Thymus (tissue), 11 donors: ENCODE data around the gene PPIB. TPM values are rescaled to one million over a fixed set of nuclear protein-coding genes. Genes with fewer than 3 reads are reported as not detected.
"Not testable (repeated sequence)": the region's sequence is repeated elsewhere in the genome, so short reads cannot be mapped to it uniquely, and the experiment has no call there.

Source experiments
- DNase-seq, 9 donors: peaks; one replicate each; pipeline ENCODE4 v3.0.0-alpha.2; 2013; ENCODE audit warnings: low spot score in 9 of 9, low read depth in 6 of 9, missing footprints in 1 of 9
- H3K27ac ChIP-seq, 2 donors: one replicate each; pipeline ENCODE4 v1.5.1; 2013; ENCODE audit warnings: control low read depth in 1 of 2, low read depth in 1 of 2, low read length in 1 of 2, mild to moderate bottlenecking in 1 of 2, moderate library complexity in 1 of 2
- H3K27me3 ChIP-seq, 2 donors: one replicate each; pipeline ENCODE4 v1.5.1; 2013; ENCODE audit warnings: low read length in 1 of 2; ENCODE audit not compliant: control insufficient read depth in 2 of 2, insufficient read depth in 1 of 2
- H3K36me3 ChIP-seq, 2 donors: one replicate each; pipeline ENCODE4 v1.5.1; 2013; ENCODE audit warnings: low read length in 1 of 2, mild to moderate bottlenecking in 1 of 2, moderate library complexity in 1 of 2; ENCODE audit not compliant: control insufficient read depth in 2 of 2, insufficient read depth in 2 of 2
- H3K4me1 ChIP-seq, 2 donors: one replicate each; pipeline ENCODE4 v1.5.1; 2013; ENCODE audit warnings: low read length in 2 of 2; ENCODE audit not compliant: control insufficient read depth in 2 of 2, insufficient read depth in 2 of 2
- H3K4me3 ChIP-seq, 2 donors: one replicate each; pipeline ENCODE4 v1.5.1; 2013; ENCODE audit warnings: low read length in 2 of 2, control low read depth in 1 of 2, mild to moderate bottlenecking in 1 of 2
- H3K9me3 ChIP-seq, 2 donors: one replicate each; pipeline ENCODE4 v1.5.1; 2013; ENCODE audit warnings: low read length in 1 of 2, mild to moderate bottlenecking in 1 of 2; ENCODE audit not compliant: control insufficient read depth in 2 of 2, insufficient read depth in 1 of 2
- WGBS: extraction: QIAGEN DNeasy Blood & Tissue Kit; methylation state at CpG from one replicate; pipeline ENCODE4 v1.1.7; 2013; 5-methylcytosine and 5-hydroxymethylcytosine counted together
- polyA plus RNA-seq: library from polyadenylated mRNA; stranded (reverse); fragments of 200-250 nt; gene quantifications from one replicate; pipeline ENCODE4 v1.2.3, GENCODE V29; 2013
- total RNA-seq: library from RNA; stranded (reverse); fragments of 120-200 nt; gene quantifications from one replicate; pipeline ENCODE4 v1.2.4, GENCODE V29; 2013
- donor health status: healthy.

PPIB gene
- total and polyA plus RNA-seq, 2 donors: 344 to 382 TPM

DNA sequence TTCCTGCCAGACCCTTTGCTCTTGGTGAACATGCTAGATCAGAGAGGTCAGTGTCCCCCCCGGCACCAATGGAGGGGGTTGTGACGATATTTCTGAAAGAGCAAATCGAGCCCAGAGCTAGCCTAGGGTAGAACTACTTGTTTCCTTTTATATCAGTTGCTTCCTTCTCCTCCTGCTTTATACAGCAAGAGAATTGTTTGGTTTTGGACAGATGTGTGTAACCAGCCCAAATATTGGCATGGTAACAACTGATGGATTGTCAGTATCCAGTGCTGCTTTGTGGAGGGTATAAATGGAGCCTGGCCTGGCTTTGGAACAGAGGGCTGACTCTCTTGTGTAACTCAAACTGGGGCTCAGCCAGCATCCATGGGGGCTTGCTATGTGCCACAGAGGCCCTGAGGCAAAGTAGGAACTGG lies 39.9 kb downstream of the PPIB start:
- 95% methylated on average over 3 of the region's 3 CpGs for WGBS
- no peaks in the 10 kb centered on the region for H3K27me3 ChIP-seq
- H3K27ac ChIP-seq: no peak overlapping the region
- H3K4me3 ChIP-seq: no peak overlapping the region
- DNase-seq: no peak
- H3K36me3 ChIP-seq: peaks cover 51 to 85% of the 10 kb centered on the region in 2 donors
- no peaks in the 10 kb centered on the region for H3K9me3 ChIP-seq
- H3K4me1 ChIP-seq: peaks cover 0 to 3% of the 10 kb centered on the region in 2 donors

DNA sequence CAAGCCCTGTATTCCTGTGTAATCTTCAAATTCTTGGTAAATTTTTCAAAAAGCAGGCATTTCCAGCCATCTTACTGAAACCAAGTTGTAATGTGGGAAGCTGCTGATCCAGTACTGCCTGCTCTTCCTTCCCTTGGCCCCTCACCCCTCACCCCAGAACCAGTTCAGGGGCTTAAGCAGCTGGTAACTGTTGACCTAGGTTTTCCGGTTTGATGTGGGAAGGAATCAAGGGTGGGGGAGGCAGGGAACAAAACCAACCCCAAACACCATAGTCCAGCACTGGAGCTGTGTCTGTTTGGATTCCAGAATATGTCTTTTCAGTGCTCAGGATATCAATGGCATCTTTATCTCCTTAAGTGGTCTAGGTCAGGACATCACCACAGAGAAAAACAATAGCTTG lies 40.4 kb downstream of the PPIB start:
- H3K4me3 ChIP-seq: no peak overlapping the region
- no peak for DNase-seq
- H3K9me3 ChIP-seq: no peaks in the 10 kb centered on the region
- H3K36me3 ChIP-seq: peaks cover 51 to 85% of the 10 kb centered on the region in 2 donors
- H3K27ac ChIP-seq: no peak overlapping the region
- no peaks in the 10 kb centered on the region for H3K27me3 ChIP-seq
- WGBS: 98% methylated on average over 1 of the region's 1 CpG
- H3K4me1 ChIP-seq: peaks cover 0 to 3% of the 10 kb centered on the region in 2 donors

DNA sequence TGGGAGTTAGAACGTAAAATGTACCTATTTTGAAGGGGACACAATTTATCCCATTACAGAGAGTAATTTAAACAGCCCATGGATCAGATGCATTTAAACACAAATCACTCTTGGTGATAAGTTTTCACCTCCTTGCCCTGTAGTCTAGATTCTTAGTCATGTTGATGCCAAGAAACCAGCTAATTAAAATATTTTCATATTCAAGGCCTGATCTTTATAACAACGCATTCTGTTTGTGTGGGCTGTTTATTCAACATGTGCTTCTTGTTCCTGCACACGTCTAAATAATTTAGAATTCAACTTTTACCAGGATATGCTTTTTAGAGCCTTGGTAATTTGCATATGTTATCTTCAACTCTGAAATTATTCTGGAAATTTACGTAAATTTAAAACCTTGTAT lies 41.2 kb downstream of the PPIB start:
- H3K27ac ChIP-seq: no peak overlapping the region
- no peaks in the 10 kb centered on the region for H3K27me3 ChIP-seq
- peaks cover 52 to 85% of the 10 kb centered on the region in 2 donors for H3K36me3 ChIP-seq
- no peak for DNase-seq
- no peak overlapping the region for H3K4me3 ChIP-seq
- peaks cover 0 to 3% of the 10 kb centered on the region in 2 donors for H3K4me1 ChIP-seq
- H3K9me3 ChIP-seq: no peaks in the 10 kb centered on the region
- WGBS: 98% methylated on average over 4 of the region's 4 CpGs

DNA sequence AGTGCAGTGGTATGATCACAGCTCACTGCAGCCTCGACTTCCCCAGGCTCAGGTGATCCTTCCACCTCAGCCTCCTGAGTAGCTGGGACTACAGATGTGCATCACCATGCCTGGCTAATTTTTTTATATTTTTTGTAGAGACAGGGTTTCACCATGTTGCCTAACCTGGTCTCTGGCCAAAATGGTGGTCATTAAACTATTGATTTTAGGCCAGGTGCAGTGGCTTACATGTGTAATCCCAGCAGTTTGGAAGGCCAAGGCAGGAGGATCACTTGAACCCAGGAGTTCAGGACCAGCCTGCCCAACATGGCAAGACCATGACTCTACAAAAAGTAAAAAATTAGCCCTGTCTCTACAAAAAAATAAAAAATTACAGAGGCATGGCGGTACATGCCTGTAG lies 42.5 kb downstream of the PPIB start:
- H3K27me3 ChIP-seq, H3K4me1 ChIP-seq, H3K4me3 ChIP-seq, H3K27ac ChIP-seq, H3K9me3 ChIP-seq, DNase-seq: not testable (repeated sequence)
- WGBS: 97% methylated on average over 2 of the region's 2 CpGs
- peaks cover 49 to 88% of the 10 kb centered on the region in 2 donors for H3K36me3 ChIP-seq

DNA sequence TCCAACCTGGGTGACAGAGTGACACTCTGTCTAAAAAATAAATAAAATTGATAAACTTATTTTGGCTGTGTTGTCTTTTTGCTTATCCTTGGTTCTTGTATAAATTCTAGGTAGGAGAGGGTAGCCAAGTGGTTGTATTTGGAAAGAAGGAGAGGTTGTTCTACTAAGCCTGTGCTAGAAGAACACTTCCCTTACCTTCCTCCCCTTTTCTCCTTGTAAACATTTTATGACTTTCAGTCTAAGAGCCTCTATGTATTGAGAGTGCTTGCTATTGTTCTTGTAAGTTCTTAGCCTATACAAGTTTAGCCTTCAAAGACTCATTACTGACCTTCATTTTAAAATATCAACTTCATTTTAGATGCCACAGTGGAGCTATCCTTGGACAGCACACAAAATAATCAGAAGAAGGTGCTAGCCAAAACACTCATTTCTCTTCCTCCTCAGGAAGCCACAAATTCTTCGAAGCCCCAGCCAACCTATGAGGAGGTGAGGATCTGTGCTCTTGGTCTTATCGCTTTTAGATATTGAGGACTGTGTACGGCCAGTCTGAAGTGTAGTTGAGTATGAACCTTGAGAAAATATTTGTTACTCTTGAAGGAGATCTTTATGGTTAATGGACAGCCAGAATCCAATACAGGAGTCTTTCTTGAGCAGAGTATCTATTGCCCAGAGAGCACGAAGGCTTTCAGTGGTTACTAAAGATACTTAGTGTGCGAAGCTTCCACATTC lies 44.9 kb downstream of the PPIB start:
- H3K27me3 ChIP-seq: no peaks in the 10 kb centered on the region

DNA sequence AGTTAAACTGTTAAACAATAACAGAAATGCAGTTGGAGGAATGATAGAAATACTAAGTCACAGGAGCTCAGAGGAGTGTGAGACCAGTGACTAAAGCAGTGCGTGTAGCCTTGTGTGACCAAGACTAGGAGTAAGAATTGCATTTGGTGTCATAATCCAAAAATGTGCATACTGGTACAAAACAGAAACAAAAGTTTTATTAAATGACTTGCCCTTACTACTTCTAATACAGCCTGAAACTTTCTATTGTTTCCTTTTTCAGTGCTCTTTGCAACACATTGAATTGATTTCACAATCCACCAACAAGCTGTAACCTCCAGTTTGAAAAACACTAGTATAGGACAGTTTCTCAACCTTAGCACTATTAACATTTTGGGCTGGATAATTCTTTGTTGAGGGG lies 49.9 kb downstream of the PPIB start:
- Histone ChIP-seq H3K9me3 (no peaks in the 10 kb centered on the region), H3K4me1 (no peaks in the 10 kb centered on the region), H3K27ac (no peak overlapping the region), H3K36me3 (peaks cover 32 to 55% of the 10 kb centered on the region in 2 donors), H3K4me3 (no peak overlapping the region), H3K27me3 (no peaks in the 10 kb centered on the region)
- DNase-seq: no peak
- 99% methylated on average over 1 of the region's 1 CpG for WGBS

More for the DNA sequence above, 44.9 kb downstream of the PPIB start:
- no peak overlapping the region for H3K4me3 ChIP-seq
- DNase-seq: no peak
- H3K36me3 ChIP-seq: peaks cover 57 to 94% of the 10 kb centered on the region in 2 donors
- 98% methylated on average over 5 of the region's 5 CpGs for WGBS
- no peaks in the 10 kb centered on the region for H3K9me3 ChIP-seq
- H3K27ac ChIP-seq: no peak overlapping the region
- peaks cover 0 to 3% of the 10 kb centered on the region in 2 donors for H3K4me1 ChIP-seq

DNA sequence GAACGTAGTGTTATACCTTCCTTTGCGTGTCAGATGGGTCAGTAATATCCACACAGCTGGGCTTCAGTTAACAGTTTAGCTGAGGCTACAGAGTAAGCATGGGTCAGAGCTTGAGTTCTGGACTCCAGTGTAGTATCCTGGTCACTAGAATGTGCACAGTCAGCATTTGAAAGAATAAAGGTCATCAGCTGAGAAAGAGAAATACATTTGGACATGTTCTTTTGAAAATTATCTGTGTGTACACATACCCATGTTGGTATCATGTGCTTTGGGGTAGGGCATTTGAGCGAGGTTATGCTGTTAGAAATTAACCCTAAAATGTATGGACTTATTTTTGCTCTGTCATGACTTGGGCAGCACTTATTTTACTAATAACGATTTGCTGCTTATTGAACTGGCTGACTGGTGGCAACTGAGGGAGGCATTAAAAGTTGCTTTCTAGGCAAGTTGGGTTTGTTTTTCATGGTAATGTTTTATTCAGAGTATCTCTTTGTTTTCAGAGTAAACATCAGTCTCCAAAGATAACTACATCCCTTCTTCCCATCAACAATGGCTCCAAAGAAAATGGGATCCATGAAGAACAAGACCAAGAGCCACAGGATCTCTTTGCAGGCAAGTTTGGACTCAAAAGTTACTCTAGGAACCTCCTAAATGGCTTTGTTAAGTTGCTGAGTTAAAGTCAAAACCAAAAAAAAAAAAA lies 50.6 kb downstream of the PPIB start:
- WGBS: 95% methylated on average over 4 of the region's 4 CpGs
- no peak for DNase-seq
- H3K4me1 ChIP-seq: no peaks in the 10 kb centered on the region

DNA sequence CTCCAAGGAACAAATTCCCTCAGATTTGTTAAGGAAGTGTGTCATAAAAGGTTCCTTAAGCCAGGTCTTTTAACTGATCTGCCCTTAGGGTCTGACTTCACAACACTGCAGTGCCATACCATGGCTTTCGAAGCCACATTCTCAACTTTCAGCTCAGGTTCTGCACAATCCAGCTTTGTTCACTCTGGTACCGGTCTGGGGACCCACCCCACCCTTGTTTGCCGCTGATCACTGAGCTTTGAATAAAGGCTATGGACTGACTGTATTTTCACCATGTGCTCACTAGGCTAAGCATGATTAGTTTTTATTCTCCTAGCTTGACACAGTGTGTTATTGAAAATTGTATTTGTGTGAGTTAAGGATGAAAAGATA lies 51.2 kb downstream of the PPIB start:
- WGBS: 92% methylated on average over 3 of the region's 3 CpGs
- no peaks in the 10 kb centered on the region for H3K4me1 ChIP-seq

More for the DNA sequence above, 50.6 kb downstream of the PPIB start:
- Histone ChIP-seq H3K4me3 (no peak overlapping the region), H3K27me3 (no peaks in the 10 kb centered on the region), H3K27ac (no peak overlapping the region), H3K9me3 (no peaks in the 10 kb centered on the region), H3K36me3 (peaks cover 25 to 49% of the 10 kb centered on the region in 2 donors)

DNA sequence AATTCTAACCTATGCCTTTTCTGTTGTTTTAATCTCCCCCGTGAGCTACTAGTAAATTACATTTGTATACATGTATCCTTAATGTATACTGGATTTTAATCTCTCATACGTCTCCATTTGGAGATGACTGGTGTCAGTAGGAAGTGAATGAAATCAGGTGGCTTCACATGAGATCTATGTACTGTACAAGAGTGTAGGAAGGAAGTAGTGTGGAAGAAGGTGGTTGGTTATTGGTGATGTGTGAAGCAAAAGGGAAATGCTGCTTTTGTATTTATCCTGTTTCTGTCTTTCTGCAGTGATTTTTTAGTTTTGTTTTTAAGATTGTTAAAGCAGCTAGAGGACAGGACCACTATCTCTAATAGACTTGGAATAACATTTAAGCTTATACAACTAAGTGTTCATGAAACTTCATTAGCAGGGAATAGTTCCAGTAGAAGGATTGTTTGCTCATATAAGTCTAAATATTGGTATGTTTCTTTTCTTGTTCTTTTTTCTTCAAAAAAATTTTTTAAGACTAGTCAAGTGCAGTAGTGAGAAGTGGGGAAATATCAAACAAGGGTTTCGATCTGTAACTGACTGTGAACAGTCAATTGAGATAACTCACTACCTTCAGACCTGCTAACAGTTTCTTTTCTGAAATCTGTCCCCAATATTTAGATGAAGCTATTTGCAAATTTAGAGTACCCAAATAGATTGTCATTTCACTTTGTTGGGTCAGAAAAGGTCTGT lies 51.7 kb downstream of the PPIB start:
- Histone ChIP-seq H3K9me3 (no peaks in the 10 kb centered on the region), H3K36me3 (peaks cover 24 to 38% of the 10 kb centered on the region in 2 donors), H3K4me3 (no peak overlapping the region), H3K4me1 (no peaks in the 10 kb centered on the region), H3K27me3 (no peaks in the 10 kb centered on the region), H3K27ac (no peak overlapping the region)
- DNase-seq: peak in 1 of 9 donors; percentile 28
- 85% methylated on average over 3 of the region's 3 CpGs for WGBS

More for the DNA sequence above, 51.2 kb downstream of the PPIB start:
- DNase-seq: no peak
- Histone ChIP-seq H3K27ac (no peak overlapping the region), H3K9me3 (no peaks in the 10 kb centered on the region), H3K27me3 (no peaks in the 10 kb centered on the region), H3K4me3 (no peak overlapping the region), H3K36me3 (peaks cover 24 to 43% of the 10 kb centered on the region in 2 donors)
